HG02852 (cell line): ENCODE data around the gene LAMB1.
"Not testable (repeated sequence)": the region's sequence is repeated elsewhere in the genome, so short reads cannot be mapped to it uniquely, and the experiment has no call there.

ENCODE experiments used
- ATAC-seq: cut with Tn5 transposase; IDR thresholded peaks from one replicate; pipeline ENCODE4 v1.9.1; 2021; ENCODE audit warnings: mild to moderate bottlenecking, moderate library complexity; ENCODE audit not compliant: unreplicated experiment

The LAMB1 gene

GRCh38 chr7:107922886-107923285 lies 80.1 kb downstream of the LAMB1 start:
- ATAC-seq: no peak

DNA sequence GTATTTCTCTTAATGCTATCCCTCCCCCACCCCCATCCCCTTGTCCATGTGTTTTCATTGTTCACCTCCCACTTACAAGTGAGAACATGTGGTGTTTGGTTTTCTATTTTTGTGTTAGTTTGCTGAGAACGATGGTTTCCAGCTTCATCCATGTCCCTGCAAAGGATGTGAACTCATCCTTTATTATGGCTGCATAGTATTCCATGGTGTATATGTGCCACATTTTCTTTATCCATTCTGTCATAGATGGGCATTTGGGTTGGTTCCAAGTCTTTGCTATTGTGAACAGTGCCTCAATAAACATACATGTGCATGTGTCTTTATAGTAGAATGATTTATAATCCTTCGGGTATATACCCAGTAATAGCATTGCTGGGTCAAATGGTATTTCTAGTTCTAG lies 81.1 kb downstream of the LAMB1 start:
- not testable (repeated sequence) for ATAC-seq

- no peak for ATAC-seq
Measured at GRCh38 chr7:107920048-107920772, 82.8 kb downstream of the LAMB1 start.

DNA sequence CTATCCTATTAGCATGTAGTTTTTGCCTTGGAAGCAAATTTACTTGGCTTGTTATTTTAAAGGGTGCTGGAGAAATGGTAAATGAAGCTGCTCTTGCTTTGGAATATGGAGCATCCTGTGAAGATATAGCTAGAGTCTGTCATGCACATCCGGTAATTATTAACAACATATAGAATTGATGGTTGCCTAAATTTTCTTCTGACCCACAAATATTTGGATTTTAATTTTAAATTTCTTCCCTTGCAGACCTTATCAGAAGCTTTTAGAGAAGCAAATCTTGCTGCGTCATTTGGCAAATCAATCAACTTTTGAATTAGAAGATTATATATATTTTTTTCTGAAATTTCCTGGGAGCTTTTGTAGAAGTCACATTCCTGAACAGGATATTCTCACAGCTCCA lies 84.0 kb downstream of the LAMB1 start:
- no peak for ATAC-seq

GRCh38 chr7:107917763-107918651 lies 85.0 kb downstream of the LAMB1 start:
- peak; percentile 70 for ATAC-seq

GRCh38 chr7:107915541-107915940 lies 87.4 kb downstream of the LAMB1 start:
- no peak for ATAC-seq

- ATAC-seq: no peak
Measured at GRCh38 chr7:107914831-107915230, 88.1 kb downstream of the LAMB1 start.

- no peak for ATAC-seq
Measured at GRCh38 chr7:107913851-107914250, 89.1 kb downstream of the LAMB1 start.

- no peak for ATAC-seq
Measured at GRCh38 chr7:107911981-107912380, 91.0 kb downstream of the LAMB1 start.

GRCh38 chr7:107909445-107909844 lies 93.5 kb downstream of the LAMB1 start:
- ATAC-seq: no peak

GRCh38 chr7:107907790-107908189 lies 95.2 kb downstream of the LAMB1 start:
- ATAC-seq: no peak

DNA sequence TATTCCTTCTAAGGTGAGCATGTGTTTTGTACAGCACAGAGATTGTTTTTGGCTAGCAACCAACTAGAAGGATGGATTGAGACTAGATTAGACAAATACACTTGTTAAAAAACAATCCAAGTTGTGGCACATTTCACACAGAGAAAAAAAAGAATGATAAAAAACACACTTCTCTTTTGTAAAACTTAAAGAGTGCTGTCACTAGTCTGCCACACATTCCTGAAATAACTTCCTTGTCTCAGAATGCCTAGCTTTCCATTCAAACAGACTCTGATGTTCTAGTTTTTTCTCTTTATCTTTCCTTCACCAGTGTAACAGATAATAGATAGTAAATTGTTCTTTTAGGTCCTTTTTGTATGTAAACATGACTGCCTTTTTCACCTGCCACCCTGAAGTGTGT lies 100.6 kb downstream of the LAMB1 start:
- no peak for ATAC-seq

GRCh38 chr7:107900496-107901015 lies 102.4 kb downstream of the LAMB1 start:
- ATAC-seq: no peak

DNA sequence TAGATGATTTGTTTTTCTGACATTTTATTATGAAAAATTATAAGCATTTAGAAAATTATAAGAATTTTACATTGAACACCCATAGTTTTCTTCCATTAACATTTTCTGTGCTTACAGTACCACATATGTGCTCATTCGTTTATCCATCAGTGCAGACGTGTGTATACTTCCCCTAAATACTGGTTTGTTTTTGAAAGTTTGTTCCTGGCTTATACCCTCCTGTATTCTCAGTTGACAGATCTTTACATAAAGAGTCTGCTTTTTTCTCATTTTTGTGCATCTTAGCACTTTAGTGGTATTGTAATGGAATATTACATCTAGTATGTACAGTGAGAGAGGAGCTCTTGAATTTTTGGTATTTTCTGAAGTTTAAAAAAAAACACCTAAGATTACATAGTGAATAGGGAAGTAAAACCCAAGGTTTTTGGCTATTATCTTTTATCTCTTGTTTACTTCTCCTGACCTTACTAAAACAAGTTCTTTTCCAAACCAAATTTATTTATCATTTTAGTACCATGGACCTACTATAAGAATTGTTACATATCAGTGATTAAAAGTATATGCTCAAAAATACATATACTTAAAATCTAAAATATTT lies 103.9 kb downstream of the LAMB1 start:
- ATAC-seq: no peak

DNA sequence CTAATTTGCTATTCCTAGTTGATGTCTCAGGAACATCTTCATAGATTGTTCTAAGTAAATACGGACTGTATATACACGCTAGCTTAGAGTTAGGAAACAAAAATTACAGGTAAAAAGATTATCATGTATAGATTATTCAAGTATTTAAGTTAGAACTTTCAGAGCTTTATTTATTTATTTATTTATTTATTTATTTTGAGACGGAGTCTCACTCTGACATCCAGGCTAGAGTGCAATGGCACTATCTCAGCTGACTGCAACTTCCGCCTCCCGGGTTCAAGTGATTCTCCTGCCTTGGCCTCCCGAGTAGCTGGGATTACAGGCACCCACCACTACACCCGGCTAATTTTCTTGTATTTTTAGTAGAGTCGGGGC lies 110.6 kb downstream of the LAMB1 start:
- ATAC-seq: not testable (repeated sequence)

- peak; percentile 20 for ATAC-seq
Measured at GRCh38 chr7:107891636-107892366, 111.2 kb downstream of the LAMB1 start.

- ATAC-seq: peak; percentile 99
Measured at GRCh38 chr7:107890962-107891635, 111.9 kb downstream of the LAMB1 start, which contains the start of gene DLD. TSS of gene DLD (plus strand) at chr7:107891183. CDS start at chr7:107891251, 68 bp downstream.

GRCh38 chr7:107890493-107890961 lies 112.4 kb downstream of the LAMB1 start:
- peak; percentile 6 for ATAC-seq

DNA sequence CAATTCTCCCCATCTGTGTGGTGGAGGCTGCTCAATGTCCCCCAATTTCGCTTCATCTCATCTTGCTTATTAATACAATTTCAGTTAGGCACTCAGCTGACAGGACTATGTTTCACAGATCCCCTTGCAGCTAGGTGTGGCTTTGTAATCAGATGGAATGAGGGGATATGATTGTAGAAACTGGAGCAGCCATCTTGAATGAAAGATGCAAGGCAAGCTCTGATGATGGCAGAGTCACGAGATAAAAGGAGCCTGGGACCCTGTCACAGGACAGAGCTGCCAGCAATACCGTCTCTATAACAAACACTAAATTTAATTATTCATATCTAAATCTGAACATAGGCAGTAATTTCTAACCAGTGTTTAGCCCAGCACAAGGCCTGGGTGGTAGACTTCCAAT lies 113.0 kb downstream of the LAMB1 start:
- no peak for ATAC-seq

GRCh38 chr7:107887827-107888226 lies 115.1 kb downstream of the LAMB1 start:
- not testable (repeated sequence) for ATAC-seq
